Stimulated activated CD4-positive, alpha-beta T cell treated with anti-CD3 and anti-CD28 coated beads, TNF-alpha, amount 100 ng/mL, for 24 hours (primary cell): ENCODE measurements around the gene KIAA0040.

Source experiments
- DNase-seq, 3 experiments: peaks; one replicate each; pipeline ENCODE4 v3.0.0-alpha.2; 2020; ENCODE audit warnings: low read depth in 3 of 3

KIAA0040 gene

GRCh38 chr1:175192630-175193526, at the start of gene KIAA0040:
KIAA0040 (minus strand) TSS chr1:175192776; CDS start chr1:175161013, 31,763 bp downstream.
- peak; percentile 35 to 62 (median 46) for DNase-seq

- DNase-seq: no peak
Observed at GRCh38 chr1:175237389-175237788, 44.8 kb upstream of the KIAA0040 start.

- no peak for DNase-seq
Observed at GRCh38 chr1:175234639-175235038, 42.1 kb upstream of the KIAA0040 start.

- DNase-seq: no peak
Observed at GRCh38 chr1:175232335-175232734, 39.8 kb upstream of the KIAA0040 start.

- no peak for DNase-seq
Observed at GRCh38 chr1:175225805-175226129, 33.2 kb upstream of the KIAA0040 start.

GRCh38 chr1:175222296-175222938, 29.8 kb upstream of the KIAA0040 start:
- DNase-seq: no peak

- no peak for DNase-seq
Observed at GRCh38 chr1:175221557-175222175, 29.1 kb upstream of the KIAA0040 start.

- no peak for DNase-seq
Observed at GRCh38 chr1:175220853-175221556, 28.4 kb upstream of the KIAA0040 start.

GRCh38 chr1:175219774-175220173, 27.2 kb upstream of the KIAA0040 start:
- no peak for DNase-seq

- no peak for DNase-seq
Observed at GRCh38 chr1:175218786-175219434, 26.3 kb upstream of the KIAA0040 start.

GRCh38 chr1:175217721-175218531, 25.4 kb upstream of the KIAA0040 start:
- no peak for DNase-seq

- no peak for DNase-seq
Observed at GRCh38 chr1:175216444-175216843, 23.9 kb upstream of the KIAA0040 start.

GRCh38 chr1:175211656-175212055, 19.1 kb upstream of the KIAA0040 start:
- no peak for DNase-seq

- no peak for DNase-seq
Observed at GRCh38 chr1:175210744-175211143, 18.2 kb upstream of the KIAA0040 start.

- no peak for DNase-seq
Observed at GRCh38 chr1:175209493-175209921, 16.9 kb upstream of the KIAA0040 start.

GRCh38 chr1:175208773-175209492, 16.4 kb upstream of the KIAA0040 start:
- DNase-seq: no peak

GRCh38 chr1:175207971-175208370, 15.4 kb upstream of the KIAA0040 start:
- DNase-seq: no peak

GRCh38 chr1:175206687-175207086, 14.1 kb upstream of the KIAA0040 start:
- no peak for DNase-seq

GRCh38 chr1:175204330-175204729, 11.8 kb upstream of the KIAA0040 start:
- no peak for DNase-seq

GRCh38 chr1:175203570-175204068, 11.0 kb upstream of the KIAA0040 start:
- DNase-seq: no peak
